Brain microvascular endothelial cell (primary cell): ENCODE data around the gene PRSS57.

Experiments used
- DNase-seq: peaks from one replicate; pipeline ENCODE4 v3.0.0-alpha.2; 2020
- H3K27ac ChIP-seq: fragments of 250-450 bp; sonication (Bioruptor Pico); 2 replicates; pipeline ENCODE4 v1.5.1; 2020; ENCODE audit warnings: mild to moderate bottlenecking, moderate library complexity
- H3K27me3 ChIP-seq: fragments of 250-450 bp; sonication (Bioruptor Pico); replicated peaks from 2 replicates; pipeline ENCODE4 v1.5.1; 2020; ENCODE audit warnings: mild to moderate bottlenecking
- H3K36me3 ChIP-seq: fragments of 250-450 bp; sonication (Bioruptor Pico); replicated peaks from 2 replicates; pipeline ENCODE4 v1.5.1; 2020; ENCODE audit warnings: mild to moderate bottlenecking
- H3K4me3 ChIP-seq: 2 replicates; pipeline ENCODE4 v1.5.1; 2011; ENCODE audit warnings: low read depth, mild to moderate bottlenecking, control low read depth, low read length, moderate library complexity
- CTCF ChIP-seq: IDR thresholded peaks from 2 replicates; pipeline ENCODE4 v1.5.1; 2011; ENCODE audit warnings: low read depth, mild to moderate bottlenecking, moderate library complexity, low read length, control low read depth, inconsistent platforms; ENCODE audit errors: missing control alignments
- in situ Hi-C: cut with HindIII; loops from 2 replicates; pipeline ENCODE4 v1.10.0; 2017; ENCODE audit warnings: low sequenced_read_pairs, low pct_ligation_motif_present

PRSS57 gene

GRCh38 chr19:726993-727956 lies 32.0 kb upstream of the PRSS57 start:
- Histone ChIP-seq H3K27ac (no peak overlapping the region), H3K27me3 (no peaks in the 10 kb centered on the region), H3K4me3 (no peak overlapping the region), H3K36me3 (no peaks in the 10 kb centered on the region)
- in situ Hi-C loops, result no loop called here
- no peak for TF ChIP-seq CTCF
- DNase-seq, result no peak

GRCh38 chr19:725461-726089 lies 30.3 kb upstream of the PRSS57 start:
- Histone ChIP-seq H3K27ac (no peak overlapping the region), H3K36me3 (no peaks in the 10 kb centered on the region), H3K27me3 (no peaks in the 10 kb centered on the region), H3K4me3 (no peak overlapping the region)
- no peak for DNase-seq
- TF ChIP-seq CTCF, result no peak
- in situ Hi-C loops, result no loop called here

GRCh38 chr19:723714-724113 lies 28.5 kb upstream of the PRSS57 start:
- in situ Hi-C loops, result no loop called here
- Histone ChIP-seq H3K36me3 (no peaks in the 10 kb centered on the region), H3K27ac (no peak overlapping the region), H3K4me3 (no peak overlapping the region), H3K27me3 (peaks cover 8% of the 10 kb centered on the region)
- TF ChIP-seq CTCF, result no peak
- DNase-seq, result no peak

- DNase-seq, result no peak
- in situ Hi-C loops, result no loop called here
- no peak overlapping the region for H3K27ac ChIP-seq
- TF ChIP-seq CTCF, result no peak
- peaks cover 8% of the 10 kb centered on the region for H3K27me3 ChIP-seq
- H3K4me3 ChIP-seq, result no peak overlapping the region
- no peaks in the 10 kb centered on the region for H3K36me3 ChIP-seq
Observed at GRCh38 chr19:723247-723646, 28.0 kb upstream of the PRSS57 start.

GRCh38 chr19:722553-723101 lies 27.4 kb upstream of the PRSS57 start:
- in situ Hi-C loops, result no loop called here
- no peak for TF ChIP-seq CTCF
- Histone ChIP-seq H3K36me3 (no peaks in the 10 kb centered on the region), H3K27ac (no peak overlapping the region), H3K27me3 (peaks cover 8% of the 10 kb centered on the region), H3K4me3 (no peak overlapping the region)
- DNase-seq, result no peak
